ENCODE results near the gene AADACL2. TPM values are rescaled to one million over a fixed set of nuclear protein-coding genes. Genes with fewer than 3 reads are reported as not detected.
A peak's percentile ranks its signal among the peaks of the same experiment; 100 is the strongest.

The AADACL2 gene
- total RNA-seq, 4 donors from 2014 or later = not detected

GRCh38 chr3:151765685-151766084 lies 32.0 kb downstream of the AADACL2 start:
- H3K27me3 ChIP-seq = no peaks in the 10 kb centered on the region
- H3K27ac ChIP-seq = no peak overlapping the region
- no peak overlapping the region for H3K4me3 ChIP-seq
- H3K9me3 ChIP-seq = peaks cover 0 to 7% of the 10 kb centered on the region in 2 donors
- TF ChIP-seq CTCF (IDR thresholded peaks at IDR 0.05) (no peak), EP300 (IDR thresholded peaks at IDR 0.05; ENCODE audit: low read depth) (no peak), POLR2AphosphoS5 (IDR thresholded peaks at IDR 0.05) (no peak), POLR2A (IDR thresholded peaks at IDR 0.05) (no peak)
- intact Hi-C loops (cut with DNase I; ENCODE audit: low total_unique reads) (no loop called here), in situ Hi-C loops (cut with MboI; ENCODE audit: low pct_ligation_motif_present in 1 of 4, low pct_unique_long_range_greater_than_20kb in 1 of 4, low sequenced_read_pairs in 3 of 4) (no loop called here)
- no peak for DNase-seq
- no peaks in the 10 kb centered on the region for H3K36me3 ChIP-seq
- peaks cover 0 to 11% (median 10%) of the 10 kb centered on the region in 4 donors for H3K4me1 ChIP-seq

GRCh38 chr3:151766454-151766853 lies 32.7 kb downstream of the AADACL2 start:
- in situ Hi-C loops (cut with MboI; ENCODE audit: low pct_ligation_motif_present in 1 of 4, low pct_unique_long_range_greater_than_20kb in 1 of 4, low sequenced_read_pairs in 3 of 4) = no loop called here
- WGBS, 2 donors (ENCODE audit: low coverage in 1 of 2) = 84 to 85% methylated on average over 2 of the region's 2 CpGs

GRCh38 chr3:151768393-151768930 lies 34.7 kb downstream of the AADACL2 start:
- in situ Hi-C loops (cut with MboI; ENCODE audit: low pct_ligation_motif_present in 1 of 4, low pct_unique_long_range_greater_than_20kb in 1 of 4, low sequenced_read_pairs in 3 of 4) (no loop called here), intact Hi-C loops (cut with DNase I; ENCODE audit: low total_unique reads) (no loop called here)
- no peaks in the 10 kb centered on the region for H3K27me3 ChIP-seq
- peaks cover 0 to 7% of the 10 kb centered on the region in 2 donors for H3K9me3 ChIP-seq
- DNase-seq = no peak
- no peak overlapping the region for H3K4me3 ChIP-seq
- H3K27ac ChIP-seq = no peak overlapping the region
- WGBS, 2 donors (ENCODE audit: low coverage in 1 of 2) = 71 to 97% methylated on average over 1 of the region's 1 CpG
- H3K4me1 ChIP-seq = peaks cover 0 to 31% (median 10%) of the 10 kb centered on the region in 4 donors
- no peaks in the 10 kb centered on the region for H3K36me3 ChIP-seq
- TF ChIP-seq CTCF (IDR thresholded peaks at IDR 0.05) (no peak), POLR2A (IDR thresholded peaks at IDR 0.05) (no peak), EP300 (IDR thresholded peaks at IDR 0.05; ENCODE audit: low read depth) (no peak), POLR2AphosphoS5 (IDR thresholded peaks at IDR 0.05) (no peak)

More at GRCh38 chr3:151766454-151766853, 32.7 kb downstream of the AADACL2 start:
- Histone ChIP-seq H3K4me1 (peaks cover 0 to 18% (median 10%) of the 10 kb centered on the region in 4 donors), H3K27me3 (no peaks in the 10 kb centered on the region), H3K36me3 (no peaks in the 10 kb centered on the region), H3K27ac (no peak overlapping the region), H3K4me3 (no peak overlapping the region), H3K9me3 (peaks cover 0 to 7% of the 10 kb centered on the region in 2 donors)
- TF ChIP-seq POLR2A (IDR thresholded peaks at IDR 0.05) = no peak
- TF ChIP-seq EP300 (IDR thresholded peaks at IDR 0.05; ENCODE audit: low read depth) = no peak
- no peak for TF ChIP-seq POLR2AphosphoS5 (IDR thresholded peaks at IDR 0.05)
- TF ChIP-seq CTCF (IDR thresholded peaks at IDR 0.05) = no peak
- DNase-seq = no peak
- intact Hi-C loops (cut with DNase I; ENCODE audit: low total_unique reads) = no loop called here

GRCh38 chr3:151769175-151769574 lies 35.4 kb downstream of the AADACL2 start:
- H3K27ac ChIP-seq = peak overlapping the region in 3 of 4 donors; percentile 61 to 75 (median 71)
- 67 to 69% methylated on average over 2 of the region's 2 CpGs for WGBS, 2 donors (ENCODE audit: low coverage in 1 of 2)
- in situ Hi-C loops (cut with MboI; ENCODE audit: low pct_ligation_motif_present in 1 of 4, low pct_unique_long_range_greater_than_20kb in 1 of 4, low sequenced_read_pairs in 3 of 4) = no loop called here
- no peaks in the 10 kb centered on the region for H3K27me3 ChIP-seq
- H3K4me3 ChIP-seq = no peak overlapping the region
- peaks cover 0 to 7% of the 10 kb centered on the region in 2 donors for H3K9me3 ChIP-seq
- no peak for TF ChIP-seq EP300 (IDR thresholded peaks at IDR 0.05; ENCODE audit: low read depth)
- TF ChIP-seq POLR2AphosphoS5 (IDR thresholded peaks at IDR 0.05) = no peak
- no peak for TF ChIP-seq CTCF (IDR thresholded peaks at IDR 0.05)
- no peak for TF ChIP-seq POLR2A (IDR thresholded peaks at IDR 0.05)
- DNase-seq = no peak
- intact Hi-C loops (cut with DNase I; ENCODE audit: low total_unique reads) = no loop called here
- peaks cover 0 to 31% (median 10%) of the 10 kb centered on the region in 4 donors for H3K4me1 ChIP-seq
- H3K36me3 ChIP-seq = no peaks in the 10 kb centered on the region

All from transverse colon (tissue), 4 donors.